Measurements from ENCODE around the gene MMP15.
"Not testable (repeated sequence)": the region's sequence is repeated elsewhere in the genome, so short reads cannot be mapped to it uniquely, and the experiment has no call there.

DNA sequence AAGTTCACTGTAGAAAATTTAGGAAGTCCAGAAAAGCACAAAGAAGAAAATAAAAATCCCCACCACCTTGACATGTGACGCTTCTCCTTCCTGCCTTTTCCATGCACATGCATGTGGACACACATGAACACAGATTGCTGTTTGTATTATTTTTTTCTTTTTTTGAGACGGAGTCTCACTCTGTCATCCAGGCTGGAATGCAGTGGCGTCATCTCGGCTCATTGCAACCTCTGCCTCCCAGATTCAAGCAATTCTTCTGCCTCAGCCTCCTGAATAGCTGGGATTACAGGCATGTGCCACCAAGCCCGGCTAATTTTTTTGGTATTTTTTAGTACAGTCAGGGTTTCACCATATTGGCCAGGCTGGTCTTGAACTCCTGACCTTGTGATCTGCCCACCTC, 55.1 kb downstream of the MMP15 start:
- not testable (repeated sequence) for TF ChIP-seq CTCF (IDR thresholded peaks at IDR 0.05; ENCODE audit: low read depth, low read length); EZH2phosphoT487 (IDR thresholded peaks at IDR 0.05; ENCODE audit: low read depth)
